Peyer's patch (tissue), 4 donors: ENCODE results near the gene BPIFB1. TPM values are rescaled to one million over a fixed set of nuclear protein-coding genes. Genes with fewer than 3 reads are reported as not detected.
A peak's percentile ranks its signal among the peaks of the same experiment; 100 is the strongest.

Experiments used
- DNase-seq, 3 donors: peaks; one replicate each; pipeline ENCODE4 v3.0.0-alpha.2; 2017 to 2019
- H3K27ac ChIP-seq, 4 donors: fragments of 200-600 bp; sonication (generic); one replicate each; pipeline ENCODE4 v1.5.1; 2016 to 2019
- H3K27me3 ChIP-seq, 2 donors: fragments of 200-600 bp; sonication (generic); one replicate each; pipeline ENCODE4 v1.5.1; 2019
- H3K36me3 ChIP-seq, 3 donors: fragments of 200-600 bp; sonication (generic); one replicate each; pipeline ENCODE4 v1.5.1; 2016 to 2019
- H3K4me1 ChIP-seq, 4 donors: fragments of 200-600 bp; sonication (generic); one replicate each; pipeline ENCODE4 v1.5.1; 2016 to 2019
- H3K4me3 ChIP-seq, 4 donors: fragments of 200-600 bp; sonication (generic); 1 replicate in 3 of 4; 2 replicates in 1 of 4; pipeline ENCODE4 v1.5.1; 2016 to 2019; ENCODE audit warnings: mild to moderate bottlenecking in 1 of 4
- H3K9me3 ChIP-seq, 4 donors: fragments of 200-600 bp; sonication (generic); one replicate each; pipeline ENCODE4 v1.5.1; 2016 to 2019; ENCODE audit warnings: mild to moderate bottlenecking in 1 of 4
- CTCF ChIP-seq, 6 experiments: fragments of 450-650 bp in 4 of 6; fragments of 200-600 bp in 2 of 6; sonication (generic) in 1 of 6; IDR thresholded peaks; one replicate each; pipeline ENCODE4 v1.5.1; 2017 to 2019; ENCODE audit warnings: antibody characterized with exemption in 6 of 6, mild to moderate bottlenecking in 3 of 6, moderate library complexity in 1 of 6
- POLR2A ChIP-seq, 2 donors: fragments of 450-650 bp; IDR thresholded peaks; one replicate each; pipeline ENCODE4 v1.5.1; 2017; ENCODE audit warnings: antibody characterized with exemption in 2 of 2, mild to moderate bottlenecking in 2 of 2, moderate library complexity in 2 of 2
- total RNA-seq, 4 donors: library from RNA; depleted of rRNA; stranded (reverse); fragments of >200 nt; gene quantifications; one replicate each; pipeline ENCODE4 v1.1.0, GENCODE V29; 2016

BPIFB1 gene
- total RNA-seq, 4 donors from 2014 or later: not detected

- no peak for DNase-seq
- H3K4me3 ChIP-seq: no peak overlapping the region
- no peaks in the 10 kb centered on the region for H3K9me3 ChIP-seq
- TF ChIP-seq POLR2A (IDR thresholded peaks at IDR 0.05): no peak
- TF ChIP-seq CTCF (IDR thresholded peaks at IDR 0.05): no peak
- H3K36me3 ChIP-seq: no peaks in the 10 kb centered on the region
- no peaks in the 10 kb centered on the region for H3K27me3 ChIP-seq
- H3K4me1 ChIP-seq: no peaks in the 10 kb centered on the region
- no peak overlapping the region for H3K27ac ChIP-seq
These were observed 23.6 kb upstream of the BPIFB1 start for GRCh38 chr20:33259371-33259770.

DNA sequence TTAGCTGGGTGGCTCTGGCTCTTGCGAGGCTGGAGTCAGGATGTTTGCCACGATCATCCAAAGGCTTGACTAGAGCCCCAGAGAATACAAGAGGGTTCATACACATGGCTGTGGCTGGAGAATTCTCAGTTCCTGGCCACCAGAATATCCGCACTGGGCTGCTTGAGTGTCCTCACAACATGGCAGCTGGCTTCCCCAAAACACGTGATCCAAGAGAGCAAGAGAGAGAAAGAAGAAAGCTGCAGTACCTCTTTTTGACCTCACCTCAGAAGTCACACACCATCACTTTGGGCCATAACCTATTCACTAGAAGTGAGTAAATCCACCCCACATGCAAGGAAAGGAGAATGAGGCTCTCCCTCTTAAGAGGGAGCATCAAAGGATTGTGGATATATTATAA is 21.5 kb upstream of the BPIFB1 start:
- TF ChIP-seq POLR2A (IDR thresholded peaks at IDR 0.05) (no peak), CTCF (IDR thresholded peaks at IDR 0.05) (no peak)
- Histone ChIP-seq H3K4me1 (no peaks in the 10 kb centered on the region), H3K27me3 (no peaks in the 10 kb centered on the region), H3K4me3 (no peak overlapping the region), H3K9me3 (no peaks in the 10 kb centered on the region), H3K36me3 (no peaks in the 10 kb centered on the region), H3K27ac (no peak overlapping the region)
- no peak for DNase-seq

GRCh38 chr20:33262658-33263065 is 20.4 kb upstream of the BPIFB1 start:
- no peak overlapping the region for H3K27ac ChIP-seq
- H3K4me3 ChIP-seq: no peak overlapping the region
- no peak for DNase-seq
- H3K9me3 ChIP-seq: no peaks in the 10 kb centered on the region
- no peaks in the 10 kb centered on the region for H3K36me3 ChIP-seq
- H3K27me3 ChIP-seq: no peaks in the 10 kb centered on the region
- TF ChIP-seq CTCF (IDR thresholded peaks at IDR 0.05): peak in 2 of 6 experiments; percentile 14 to 30
- TF ChIP-seq POLR2A (IDR thresholded peaks at IDR 0.05): no peak
- H3K4me1 ChIP-seq: no peaks in the 10 kb centered on the region

DNA sequence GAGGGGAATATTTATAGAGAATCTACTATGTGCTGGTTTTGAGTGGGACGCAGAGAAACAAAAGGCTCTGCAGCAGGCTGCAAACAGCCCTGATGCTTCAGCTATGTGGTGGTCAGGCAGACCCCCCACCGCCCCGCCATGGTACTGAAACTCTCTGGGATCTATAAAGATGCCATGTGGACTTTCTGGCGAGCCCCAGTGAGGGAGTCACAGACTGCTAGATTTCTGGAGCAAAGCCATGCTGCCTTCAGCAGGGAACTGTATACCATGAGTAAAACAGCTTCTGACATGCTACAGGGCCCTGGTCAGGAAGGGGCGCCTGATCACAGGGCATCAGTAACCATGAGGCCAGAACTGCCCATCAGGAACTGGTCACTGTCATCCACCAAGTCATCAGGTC is 19.2 kb upstream of the BPIFB1 start:
- Histone ChIP-seq H3K36me3 (no peaks in the 10 kb centered on the region), H3K4me1 (no peaks in the 10 kb centered on the region), H3K9me3 (no peaks in the 10 kb centered on the region), H3K4me3 (no peak overlapping the region), H3K27ac (no peak overlapping the region), H3K27me3 (no peaks in the 10 kb centered on the region)
- TF ChIP-seq CTCF (IDR thresholded peaks at IDR 0.05): no peak
- TF ChIP-seq POLR2A (IDR thresholded peaks at IDR 0.05): no peak
- DNase-seq: no peak

GRCh38 chr20:33267701-33268100 is 15.3 kb upstream of the BPIFB1 start:
- no peak for TF ChIP-seq CTCF (IDR thresholded peaks at IDR 0.05)
- no peak for TF ChIP-seq POLR2A (IDR thresholded peaks at IDR 0.05)

More at GRCh38 chr20:33267701-33268100, 15.3 kb upstream of the BPIFB1 start:
- H3K4me1 ChIP-seq: no peaks in the 10 kb centered on the region
- DNase-seq: no peak
- no peak overlapping the region for H3K4me3 ChIP-seq
- H3K27me3 ChIP-seq: no peaks in the 10 kb centered on the region
- no peaks in the 10 kb centered on the region for H3K9me3 ChIP-seq
- no peak overlapping the region for H3K27ac ChIP-seq
- no peaks in the 10 kb centered on the region for H3K36me3 ChIP-seq
